HG03280 (cell line): ENCODE measurements around the gene LHX3.

ENCODE experiments used
- ATAC-seq: cut with Tn5 transposase; IDR thresholded peaks from one replicate; pipeline ENCODE4 v1.9.1; 2021; ENCODE audit warnings: mild to moderate bottlenecking, moderate library complexity; ENCODE audit not compliant: unreplicated experiment

Gene LHX3

DNA sequence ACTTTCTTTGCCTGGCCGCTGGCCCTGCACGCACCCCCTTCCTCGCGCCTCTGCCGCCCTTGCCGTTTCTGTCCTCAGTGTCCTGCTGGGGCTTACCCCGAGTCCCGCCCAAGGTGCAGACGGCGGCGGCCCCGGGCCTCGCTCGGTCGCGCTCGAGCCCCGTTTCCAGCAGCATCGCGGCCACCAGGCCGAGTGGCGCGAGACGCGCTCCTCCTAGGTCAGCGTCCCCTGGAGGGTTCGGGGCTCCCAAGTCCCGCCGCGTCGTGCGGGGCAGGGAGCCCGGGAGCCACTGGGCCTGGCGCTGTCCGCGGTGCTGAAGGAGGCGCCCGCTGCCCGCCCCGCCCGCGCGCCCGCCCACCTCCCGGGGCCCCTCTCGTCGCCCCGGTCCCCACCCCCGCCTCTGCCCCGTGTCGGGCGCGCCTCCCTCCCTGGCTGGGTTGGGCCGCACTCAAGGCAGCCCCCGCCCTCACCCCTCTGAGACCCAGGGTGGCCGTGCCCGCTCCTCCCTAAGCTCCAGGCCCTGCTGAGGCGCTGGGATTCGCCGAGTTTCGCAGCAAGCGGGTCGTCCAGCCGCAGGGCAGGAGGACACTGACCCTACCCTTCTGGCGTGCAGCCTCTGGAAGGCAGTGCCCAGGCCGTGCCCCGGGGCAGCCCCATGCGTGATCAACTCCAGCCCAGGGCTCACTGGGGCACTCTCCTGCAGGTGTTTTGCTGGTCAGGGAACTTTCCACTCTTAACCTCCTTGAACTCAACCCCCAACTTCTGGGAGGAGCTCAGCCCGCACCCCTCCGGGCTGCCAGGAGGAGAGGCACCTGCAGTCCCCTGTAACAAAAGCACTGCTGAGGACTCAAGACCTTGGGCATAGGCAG, at the start of gene LHX3:
Gene LHX3 (minus strand): TSS at position 291 of the 869 bp plus-strand sequence. CDS start 116 bp downstream, at position 175.
- ATAC-seq = no peak

DNA sequence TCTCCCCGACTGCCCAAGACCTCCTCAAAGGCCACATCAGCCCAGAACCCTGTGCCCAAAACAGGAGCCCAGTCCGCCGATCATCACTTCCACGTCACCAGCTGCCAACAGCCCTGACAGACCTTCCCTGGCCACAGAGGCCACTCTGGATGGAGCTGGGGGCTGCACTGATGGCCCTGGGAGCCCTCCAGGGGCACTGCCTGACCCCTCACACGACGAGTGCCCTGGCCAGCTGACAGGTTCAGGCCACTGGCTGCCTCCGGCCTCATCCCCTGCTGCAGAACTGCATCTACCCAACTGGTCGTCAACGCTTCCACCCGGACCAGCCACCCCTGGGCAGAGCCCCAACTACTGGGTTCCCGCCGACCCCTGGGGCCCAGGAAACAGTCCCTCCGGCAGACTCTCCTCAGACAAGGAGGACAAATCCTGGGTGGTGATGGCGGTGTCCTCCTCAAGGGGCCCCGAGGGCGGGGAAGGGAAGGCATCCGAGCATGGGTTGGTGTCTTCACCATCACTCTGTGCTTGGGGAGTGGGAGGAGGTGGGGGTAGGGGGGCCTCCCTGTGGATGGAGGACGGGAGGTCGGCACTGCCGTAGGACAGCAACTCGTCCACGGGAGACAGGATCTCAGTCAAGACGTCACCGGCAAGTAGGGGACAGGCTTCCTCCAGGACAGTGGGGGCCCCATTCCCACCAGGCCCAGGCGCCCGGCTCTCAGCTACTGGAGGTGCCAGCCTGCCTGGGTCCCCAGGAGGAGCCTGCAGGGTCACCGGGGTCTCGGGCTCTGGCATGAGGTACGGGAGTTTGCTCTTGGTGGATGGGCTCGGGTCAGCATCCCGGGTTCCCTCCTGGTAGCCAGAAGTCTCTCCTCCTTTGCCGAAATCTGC, 48.6 kb upstream of the LHX3 start:
- ATAC-seq = no peak

DNA sequence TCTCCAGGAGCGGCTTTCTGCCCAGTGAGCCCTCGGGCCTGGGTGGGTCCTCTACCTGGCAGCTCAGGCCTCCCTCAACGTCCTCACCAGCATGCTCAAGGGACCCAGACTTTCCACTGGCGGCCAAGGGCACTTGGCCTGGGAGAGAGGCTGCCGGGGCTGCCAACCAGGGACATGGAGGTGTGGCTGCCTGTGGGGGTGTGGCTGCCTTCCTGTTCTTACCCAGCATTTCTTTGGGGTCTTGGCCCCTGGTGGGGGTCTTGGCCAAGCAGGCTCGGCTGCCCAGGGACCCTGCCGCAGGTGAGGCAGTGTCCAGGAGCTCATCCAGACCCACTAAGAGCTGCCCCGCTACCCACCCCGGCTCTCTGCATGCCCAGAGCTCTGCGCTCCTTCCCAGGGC, 47.9 kb upstream of the LHX3 start:
- no peak for ATAC-seq

DNA sequence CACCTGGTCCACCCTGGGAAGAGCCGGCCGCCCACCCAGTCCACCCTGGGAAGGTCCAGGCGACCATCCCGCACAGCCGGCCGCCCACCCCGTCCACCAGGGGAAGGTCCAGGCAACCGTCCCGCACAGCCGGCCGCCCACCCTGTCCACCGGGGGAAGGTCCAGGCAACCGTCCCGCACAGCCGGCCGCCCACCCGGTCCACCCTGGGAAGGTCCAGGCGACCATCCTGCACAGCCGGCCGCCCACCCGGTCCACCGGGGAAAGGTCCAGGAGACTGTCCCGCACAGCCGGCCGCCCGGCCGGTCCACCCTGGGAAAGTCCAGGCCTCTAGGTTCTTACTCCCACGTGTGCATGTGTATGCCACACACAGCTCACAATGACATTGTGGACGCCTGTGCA, 47.4 kb upstream of the LHX3 start:
- no peak for ATAC-seq

DNA sequence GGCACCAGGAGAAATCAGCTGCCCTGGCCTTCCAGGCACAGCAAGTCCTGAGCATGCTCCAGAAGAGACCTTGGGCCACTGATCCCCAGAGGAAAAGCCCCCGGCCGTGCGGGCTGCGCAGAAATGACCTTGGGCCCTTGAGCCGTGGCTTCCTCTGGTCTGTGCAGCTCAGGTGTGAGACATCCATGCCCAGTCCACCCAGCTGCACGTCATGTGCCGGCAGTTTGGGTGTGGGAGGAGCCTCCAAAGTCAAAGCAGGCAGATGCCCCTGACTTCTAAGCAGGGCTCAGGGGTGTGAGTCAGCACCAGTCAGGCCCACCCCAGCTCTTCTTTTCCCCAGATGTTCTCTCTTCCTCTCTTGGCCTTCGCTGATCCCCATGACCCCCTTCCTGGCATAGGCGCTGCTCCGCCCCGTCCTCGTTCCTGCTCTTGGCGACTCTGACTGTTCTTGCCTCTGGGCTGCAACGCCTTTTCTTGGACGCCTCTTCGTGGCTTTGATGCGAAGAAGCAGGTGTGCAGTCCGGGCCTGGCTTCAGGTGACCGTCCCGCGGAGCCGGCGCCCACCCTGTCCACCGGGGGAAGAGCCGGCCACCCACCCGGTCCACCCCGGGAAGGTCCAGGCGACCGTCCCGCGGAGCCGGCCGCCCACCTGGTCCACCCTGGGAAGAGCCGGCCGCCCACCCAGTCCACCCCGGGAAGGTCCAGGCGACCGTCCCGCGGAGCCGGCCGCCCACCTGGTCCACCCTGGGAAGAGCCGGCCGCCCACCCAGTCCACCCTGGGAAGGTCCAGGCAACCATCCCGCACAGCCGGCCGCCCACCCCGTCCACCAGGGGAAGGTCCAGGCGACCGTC, 46.6 kb upstream of the LHX3 start:
- ATAC-seq = no peak

DNA sequence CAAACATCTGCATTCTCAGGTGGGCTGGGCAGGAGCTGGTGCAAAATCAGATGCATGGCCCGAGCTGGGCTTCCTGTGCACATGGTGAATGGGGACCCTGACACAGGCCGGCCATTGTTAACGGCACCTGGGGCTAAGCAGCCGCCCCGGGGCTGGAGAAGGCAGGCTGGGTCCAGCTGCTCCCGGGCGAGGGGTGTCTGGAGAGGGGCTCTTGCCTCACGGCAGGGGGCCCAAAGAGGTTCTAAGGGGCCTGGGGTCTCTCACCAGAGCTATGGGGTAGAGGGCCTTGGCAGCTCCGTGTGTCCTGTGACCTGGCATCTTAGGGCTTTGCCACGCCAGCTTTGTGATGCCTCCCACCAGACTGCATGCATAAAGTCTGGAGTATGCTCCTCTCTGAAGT, 45.7 kb upstream of the LHX3 start:
- ATAC-seq = no peak

DNA sequence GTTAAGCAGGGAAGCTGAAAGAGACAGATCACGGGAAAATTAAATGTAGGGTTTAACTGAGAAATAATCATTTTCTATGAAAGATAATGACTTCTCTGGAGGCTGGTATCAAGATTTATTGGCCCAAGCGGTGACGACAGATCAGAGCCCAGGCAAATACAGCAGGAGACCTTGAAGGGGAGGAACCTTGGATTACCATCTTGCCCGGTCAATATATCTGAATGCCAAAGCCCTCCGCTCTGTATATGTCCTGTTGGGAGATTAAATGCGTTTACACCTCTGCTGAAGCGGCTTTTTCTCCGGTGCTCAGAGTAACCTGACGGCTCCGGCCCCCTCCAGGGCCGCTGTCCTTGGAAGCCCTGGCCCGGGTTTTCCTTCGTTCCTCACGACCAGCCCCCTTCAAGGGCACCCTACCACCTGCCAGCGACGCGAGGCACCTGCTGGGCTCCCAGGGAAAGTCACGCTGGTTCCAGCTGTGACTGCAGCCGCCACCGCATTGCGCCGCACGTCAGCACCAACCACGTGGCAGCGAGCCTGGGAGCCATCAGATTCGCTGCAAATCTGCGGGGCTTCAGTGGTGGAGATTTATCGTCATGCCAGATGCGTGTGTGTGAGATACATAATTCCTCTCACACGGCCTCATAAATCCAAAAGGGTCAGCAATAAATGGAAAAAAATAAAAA, 45.1 kb upstream of the LHX3 start:
- ATAC-seq = no peak

DNA sequence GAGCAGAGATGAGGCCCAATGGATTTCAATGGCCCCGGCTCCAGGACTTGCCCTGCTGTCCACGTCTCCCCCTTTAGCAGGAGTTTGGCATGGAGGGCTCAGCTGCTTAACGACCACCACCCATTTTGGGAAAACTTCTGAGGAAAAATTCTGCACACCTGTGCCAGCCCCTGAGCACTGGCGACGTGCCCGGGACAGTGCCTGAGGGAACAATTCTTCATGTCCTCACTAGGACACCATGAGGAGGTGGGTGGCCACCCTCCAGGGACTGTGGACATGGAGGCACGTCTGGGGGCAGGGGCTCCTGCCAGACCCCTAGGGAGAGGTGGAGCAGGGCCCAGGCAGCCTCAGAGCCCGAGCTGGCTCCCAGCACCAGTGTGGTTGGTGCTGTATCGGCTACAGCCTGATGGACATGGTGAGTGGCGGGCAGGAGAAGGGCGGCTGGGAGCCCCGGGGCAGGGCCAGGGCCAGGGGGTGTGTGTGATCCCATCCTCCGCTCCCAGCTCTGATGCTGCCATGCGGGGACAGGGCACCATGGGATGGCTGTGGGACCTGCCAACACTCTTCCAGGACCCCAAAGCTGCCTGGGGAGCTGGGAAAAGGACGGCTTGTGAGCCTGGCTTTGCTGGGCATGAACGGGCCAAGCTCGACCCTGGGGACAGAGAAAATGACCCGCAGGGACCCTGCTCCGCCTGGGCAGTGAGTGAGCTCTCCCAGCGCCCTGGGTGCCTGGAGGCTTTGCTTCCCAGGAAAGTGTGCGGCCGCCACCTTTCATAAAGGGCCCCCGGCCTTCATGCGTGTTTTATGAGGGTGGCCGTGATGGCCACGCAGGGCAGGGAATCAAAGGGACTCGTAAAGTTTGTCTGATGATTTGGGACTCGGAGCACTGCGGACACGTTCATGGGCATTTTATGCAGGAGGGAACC, 44.3 kb upstream of the LHX3 start:
- ATAC-seq = no peak

DNA sequence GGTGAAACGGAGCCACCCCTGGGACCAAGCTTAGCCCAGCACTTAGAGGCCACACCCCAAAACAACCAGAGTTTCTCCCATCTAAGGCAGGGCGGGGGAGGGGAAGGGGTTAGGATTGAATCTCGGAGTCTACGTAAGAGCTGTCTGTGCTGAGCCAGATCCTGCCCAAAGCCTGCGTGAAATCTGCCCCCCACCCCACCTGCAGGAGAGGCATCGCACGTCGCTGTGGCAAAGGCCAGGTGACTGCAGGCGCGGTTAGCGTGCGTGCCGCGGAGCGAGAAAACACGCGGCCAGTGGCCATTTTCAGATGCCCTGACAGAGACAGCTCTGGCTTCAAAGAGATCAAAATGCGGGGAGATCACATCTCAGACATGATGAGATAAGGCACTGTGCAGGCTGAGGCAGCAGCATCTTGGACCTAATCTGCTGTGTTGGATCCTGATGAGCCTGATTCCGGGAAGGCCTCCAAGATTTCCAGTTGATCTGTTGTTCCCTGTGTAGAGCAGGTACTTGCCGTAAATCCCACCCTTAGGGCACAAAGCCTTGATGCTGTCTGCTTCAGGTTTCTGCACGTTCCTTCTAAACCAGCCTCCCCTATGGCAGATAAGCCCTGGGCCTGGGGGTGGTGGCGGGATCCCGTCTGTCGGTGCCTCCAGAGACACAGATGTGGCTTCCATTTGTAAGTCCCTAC, 43.2 kb upstream of the LHX3 start:
- ATAC-seq = no peak

DNA sequence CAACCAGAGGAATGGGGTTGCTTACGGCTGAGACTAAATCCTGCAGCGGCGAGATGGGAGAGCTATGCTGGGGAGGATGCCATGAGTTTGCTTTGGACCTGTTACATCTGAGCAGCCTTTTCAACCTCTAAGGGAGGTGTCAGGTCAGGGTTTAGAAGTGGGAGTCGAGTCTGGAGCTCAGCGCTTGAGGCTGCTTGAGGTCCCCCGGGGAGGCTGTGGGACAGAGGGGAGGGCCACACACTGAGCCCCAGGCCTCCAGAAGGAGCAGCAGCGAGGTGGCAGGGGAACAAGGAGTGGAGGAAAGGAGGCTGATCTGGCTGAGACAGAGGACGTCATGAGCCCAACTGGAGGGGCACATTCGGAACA, 42.6 kb upstream of the LHX3 start:
- no peak for ATAC-seq

DNA sequence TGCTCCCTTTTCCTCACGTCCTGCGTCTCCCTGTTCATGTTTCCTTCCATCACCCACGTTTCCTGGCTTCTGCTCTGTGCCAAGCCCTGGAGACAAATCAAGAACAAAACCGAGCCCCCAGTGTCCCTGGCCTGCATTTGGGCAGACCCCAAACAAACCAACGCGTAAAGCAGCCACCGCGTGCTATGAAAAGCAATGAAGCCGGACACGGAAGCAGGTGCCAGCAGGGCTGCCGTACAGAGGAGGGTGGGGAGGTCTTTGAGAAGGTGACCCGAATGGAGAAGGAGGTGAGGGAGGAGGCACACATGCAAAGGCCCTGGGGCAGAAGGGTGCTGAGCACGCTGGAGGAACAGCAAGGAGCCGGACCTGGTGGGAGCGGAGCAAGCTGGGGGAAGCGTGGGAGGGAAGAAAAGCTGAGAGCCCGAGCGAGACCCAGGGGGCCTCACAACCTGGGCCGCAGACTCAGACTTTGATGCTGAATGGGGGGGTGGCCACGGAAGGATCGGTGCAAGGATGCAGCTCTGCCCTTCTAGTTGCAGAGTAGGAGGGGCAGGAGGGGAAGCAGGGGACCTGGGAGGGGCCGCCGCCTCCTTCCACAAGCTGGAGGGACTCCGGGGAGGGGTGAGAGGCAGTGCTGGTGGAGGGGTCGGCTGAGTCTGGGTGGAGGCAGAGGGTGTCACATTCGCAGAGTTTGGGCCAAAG, 42.1 kb upstream of the LHX3 start:
- no peak for ATAC-seq

DNA sequence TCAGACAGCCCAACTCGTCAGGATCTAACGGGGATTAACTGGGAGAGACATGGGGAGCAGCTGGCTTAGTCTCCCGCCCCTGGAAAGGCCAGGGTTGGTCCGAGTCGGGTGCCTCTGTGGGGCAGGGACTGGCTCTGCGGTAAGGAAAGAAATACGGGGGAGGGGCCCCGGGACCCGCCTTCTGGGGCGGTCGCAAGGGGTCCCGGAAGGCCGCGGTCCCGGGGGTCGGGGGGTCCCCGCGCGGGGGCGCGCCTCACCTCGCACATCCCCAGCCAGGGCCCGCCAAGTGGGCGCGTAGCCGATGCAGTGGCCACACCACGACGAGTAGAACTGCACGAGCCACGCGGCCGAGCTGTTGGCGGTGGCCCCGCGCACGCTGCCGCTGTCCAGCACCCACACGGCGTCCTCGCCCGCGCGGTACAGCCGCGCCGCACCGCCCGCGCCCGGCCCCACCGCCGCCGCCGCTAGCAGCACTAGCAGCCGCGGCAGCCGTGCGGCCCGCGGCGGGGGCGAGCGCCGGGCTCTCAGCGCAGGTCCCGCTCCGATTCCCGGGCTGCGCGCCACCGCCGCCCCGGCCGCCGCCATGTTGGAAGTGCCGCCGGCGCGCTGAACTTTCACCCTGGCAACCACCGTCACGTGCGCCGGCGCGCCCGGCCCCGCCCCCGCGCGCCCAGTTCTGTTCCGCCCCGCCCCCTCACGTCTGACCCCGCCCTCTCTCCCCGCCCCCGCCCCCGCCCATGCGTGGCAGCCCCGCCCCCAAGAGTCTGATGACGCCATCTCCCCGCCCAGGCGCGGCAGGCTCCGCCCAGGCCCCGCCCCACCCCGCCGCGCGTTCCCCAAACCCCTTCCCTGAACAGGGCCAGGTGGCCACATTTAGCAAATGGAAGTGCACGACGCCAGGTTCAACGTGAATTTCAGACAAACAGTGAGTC, 40.6 kb upstream of the LHX3 start, which contains the start of gene QSOX2:
Gene QSOX2 (minus strand): TSS at position 594 of the 932 bp plus-strand sequence. CDS start 9 bp downstream, at position 585.
- ATAC-seq = peak; percentile 69

DNA sequence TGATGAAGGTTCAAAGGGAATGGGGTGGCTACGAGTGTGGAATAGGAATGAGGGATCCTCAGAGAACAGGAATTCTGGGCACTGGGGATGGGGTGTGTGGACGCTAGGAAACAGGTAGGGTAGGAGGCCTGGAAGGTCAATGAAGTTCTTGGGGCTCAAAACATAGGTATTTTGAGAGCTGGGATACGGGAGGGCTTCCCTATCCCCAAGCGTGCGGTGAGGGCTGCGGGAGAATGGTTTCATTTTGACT, 40.0 kb upstream of the LHX3 start:
- no peak for ATAC-seq

DNA sequence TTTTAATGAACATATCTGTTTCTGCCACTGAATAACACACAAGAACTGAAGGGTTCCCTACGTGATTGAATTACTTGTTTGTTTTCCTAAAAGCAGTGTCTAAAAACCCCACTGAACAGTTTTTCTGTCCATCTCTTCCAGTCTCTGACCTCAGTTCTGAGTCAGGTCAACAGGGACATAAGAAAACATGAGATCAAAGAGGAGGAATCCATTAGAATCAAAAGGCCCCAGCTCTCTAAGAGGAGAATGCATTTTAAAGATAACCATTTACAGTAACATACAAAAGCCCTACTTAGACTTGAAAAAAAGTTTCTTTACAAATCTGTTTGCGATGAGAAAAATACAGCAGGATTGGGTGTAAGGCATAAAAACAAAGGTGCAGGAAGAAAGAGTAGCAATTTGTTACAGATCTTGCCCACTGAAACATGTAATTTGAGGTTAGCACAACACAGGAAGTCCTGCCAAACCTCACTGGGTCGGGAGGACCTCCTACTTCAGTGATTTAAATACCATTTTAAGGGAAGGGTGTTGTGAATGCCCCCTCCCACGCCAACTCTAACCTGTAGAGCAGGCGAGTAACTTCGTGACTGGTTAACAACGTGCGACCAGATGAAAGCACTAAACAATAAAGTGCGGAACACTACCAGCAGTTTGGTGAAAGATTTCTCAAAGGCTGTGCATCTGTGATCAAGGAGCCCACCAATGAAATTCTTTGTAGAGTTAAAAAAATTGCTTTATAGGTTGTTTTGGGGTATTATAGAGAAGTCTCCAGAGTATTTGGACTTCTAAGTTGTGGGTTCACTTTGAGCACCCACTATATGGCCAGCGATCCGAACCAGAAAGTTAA, 39.4 kb upstream of the LHX3 start:
- no peak for ATAC-seq

DNA sequence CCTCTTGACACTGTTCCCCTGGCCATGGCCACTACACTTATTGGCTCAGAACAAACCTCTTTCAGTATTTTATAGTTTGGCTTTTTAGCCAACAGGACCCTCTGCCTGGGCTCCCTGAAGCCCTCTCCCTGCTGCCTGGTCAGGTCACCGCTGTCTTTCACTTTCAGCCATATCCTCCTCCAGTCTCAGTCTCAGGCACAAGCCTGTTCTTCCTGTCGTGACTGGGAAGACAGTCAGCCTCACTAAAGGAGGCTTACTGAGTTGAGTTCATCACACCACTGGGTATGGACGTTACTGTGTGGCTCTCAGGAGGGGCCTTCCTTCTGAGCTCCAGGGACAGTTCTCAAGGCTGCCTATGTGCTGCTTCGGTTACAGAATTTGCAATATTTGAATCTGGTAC, 38.7 kb upstream of the LHX3 start:
- ATAC-seq = no peak

DNA sequence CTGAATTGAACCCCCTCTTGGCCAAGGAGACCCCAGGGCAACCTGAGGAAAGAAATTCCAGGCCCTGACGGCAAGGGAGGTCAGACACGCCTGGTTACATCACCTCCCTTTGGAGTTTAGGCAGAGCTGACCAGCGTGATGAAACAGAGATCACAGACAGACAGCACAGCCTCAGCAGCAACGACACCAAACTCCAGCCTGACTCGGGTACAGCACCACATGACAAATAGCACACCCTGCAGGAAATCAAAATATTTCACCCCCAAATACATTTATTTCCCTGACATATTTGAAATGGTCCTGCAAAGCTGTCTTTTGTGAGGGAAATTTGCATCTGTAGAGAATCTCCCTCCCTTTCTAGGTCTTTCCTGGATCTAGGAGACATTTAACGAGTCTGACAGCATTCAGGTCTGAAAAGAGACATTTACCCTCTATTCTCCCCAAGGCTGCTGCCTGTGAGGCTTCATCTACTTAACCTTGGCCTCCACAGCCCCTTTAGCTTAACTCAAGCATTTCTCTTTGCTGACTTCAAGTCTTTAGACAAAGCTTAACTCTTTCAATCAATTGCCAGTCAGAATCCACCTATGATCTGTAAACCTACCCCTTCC, 38.1 kb upstream of the LHX3 start:
- ATAC-seq = no peak
